Measurements from ENCODE around the gene PNPLA2.

Gene PNPLA2, protein sequence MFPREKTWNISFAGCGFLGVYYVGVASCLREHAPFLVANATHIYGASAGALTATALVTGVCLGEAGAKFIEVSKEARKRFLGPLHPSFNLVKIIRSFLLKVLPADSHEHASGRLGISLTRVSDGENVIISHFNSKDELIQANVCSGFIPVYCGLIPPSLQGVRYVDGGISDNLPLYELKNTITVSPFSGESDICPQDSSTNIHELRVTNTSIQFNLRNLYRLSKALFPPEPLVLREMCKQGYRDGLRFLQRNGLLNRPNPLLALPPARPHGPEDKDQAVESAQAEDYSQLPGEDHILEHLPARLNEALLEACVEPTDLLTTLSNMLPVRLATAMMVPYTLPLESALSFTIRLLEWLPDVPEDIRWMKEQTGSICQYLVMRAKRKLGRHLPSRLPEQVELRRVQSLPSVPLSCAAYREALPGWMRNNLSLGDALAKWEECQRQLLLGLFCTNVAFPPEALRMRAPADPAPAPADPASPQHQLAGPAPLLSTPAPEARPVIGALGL

GRCh38 chr11:818396-819128 lies at the start of gene PNPLA2:
PNPLA2 (plus strand) TSS chr11:818914; CDS start chr11:819719, 805 bp downstream.
- in situ Hi-C loops (cut with MboI; ENCODE audit: low sequenced_read_pairs) = no loop called here

GRCh38 chr11:769887-770641 lies 48.6 kb upstream of the PNPLA2 start:
- in situ Hi-C loops (cut with MboI; ENCODE audit: low sequenced_read_pairs) = no loop called here

DNA sequence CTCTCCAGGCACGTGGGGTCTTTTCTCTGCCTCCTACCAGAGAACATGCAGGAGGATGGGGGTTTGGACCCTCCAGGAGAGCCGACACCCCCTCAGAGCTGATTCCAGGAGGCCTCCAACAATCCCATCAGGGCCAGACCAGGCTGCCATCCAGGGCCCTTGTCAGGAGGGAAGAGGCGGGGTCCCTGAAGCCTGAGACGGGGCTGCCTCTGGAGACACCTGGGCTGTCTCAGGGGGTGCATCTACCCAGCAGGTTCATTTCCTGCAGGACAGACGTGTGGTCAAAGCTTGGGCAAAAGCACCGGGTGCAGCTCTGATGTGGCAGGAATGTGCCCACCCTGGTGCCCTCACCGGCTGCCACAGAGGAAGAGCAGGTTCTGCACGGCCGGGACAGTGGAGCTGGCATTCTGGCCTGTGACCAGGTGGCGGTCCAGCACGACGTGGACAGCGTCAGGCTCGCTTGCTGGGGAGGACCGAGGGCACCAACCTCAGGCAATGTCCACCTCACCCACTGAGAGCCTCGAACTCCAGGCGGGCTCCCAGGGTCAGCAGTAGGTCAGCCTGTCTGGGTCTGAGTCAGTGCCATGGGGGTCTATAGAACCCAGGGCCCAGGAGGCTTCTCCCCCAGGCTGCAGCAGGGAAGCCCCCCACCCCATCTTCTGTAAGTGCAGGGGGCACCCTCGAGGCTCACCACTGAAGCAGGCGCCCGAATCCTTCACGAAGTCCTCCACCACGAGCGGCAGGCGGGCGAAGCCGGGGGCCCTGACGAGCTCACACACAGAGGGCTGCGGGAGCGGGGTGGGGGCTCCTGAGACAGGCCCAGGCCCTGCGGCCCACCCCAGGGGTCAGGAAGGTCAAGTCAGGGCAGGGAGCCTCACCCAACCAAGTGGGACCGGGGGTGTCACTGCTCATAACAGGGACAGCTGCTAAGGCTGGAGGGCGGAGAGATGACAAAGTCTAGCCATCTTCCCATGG lies 47.8 kb upstream of the PNPLA2 start:
- in situ Hi-C loops (cut with MboI; ENCODE audit: low sequenced_read_pairs) = no loop called here

GRCh38 chr11:771617-772204 lies 47.0 kb upstream of the PNPLA2 start:
- in situ Hi-C loops (cut with MboI; ENCODE audit: low sequenced_read_pairs) = no loop called here

DNA sequence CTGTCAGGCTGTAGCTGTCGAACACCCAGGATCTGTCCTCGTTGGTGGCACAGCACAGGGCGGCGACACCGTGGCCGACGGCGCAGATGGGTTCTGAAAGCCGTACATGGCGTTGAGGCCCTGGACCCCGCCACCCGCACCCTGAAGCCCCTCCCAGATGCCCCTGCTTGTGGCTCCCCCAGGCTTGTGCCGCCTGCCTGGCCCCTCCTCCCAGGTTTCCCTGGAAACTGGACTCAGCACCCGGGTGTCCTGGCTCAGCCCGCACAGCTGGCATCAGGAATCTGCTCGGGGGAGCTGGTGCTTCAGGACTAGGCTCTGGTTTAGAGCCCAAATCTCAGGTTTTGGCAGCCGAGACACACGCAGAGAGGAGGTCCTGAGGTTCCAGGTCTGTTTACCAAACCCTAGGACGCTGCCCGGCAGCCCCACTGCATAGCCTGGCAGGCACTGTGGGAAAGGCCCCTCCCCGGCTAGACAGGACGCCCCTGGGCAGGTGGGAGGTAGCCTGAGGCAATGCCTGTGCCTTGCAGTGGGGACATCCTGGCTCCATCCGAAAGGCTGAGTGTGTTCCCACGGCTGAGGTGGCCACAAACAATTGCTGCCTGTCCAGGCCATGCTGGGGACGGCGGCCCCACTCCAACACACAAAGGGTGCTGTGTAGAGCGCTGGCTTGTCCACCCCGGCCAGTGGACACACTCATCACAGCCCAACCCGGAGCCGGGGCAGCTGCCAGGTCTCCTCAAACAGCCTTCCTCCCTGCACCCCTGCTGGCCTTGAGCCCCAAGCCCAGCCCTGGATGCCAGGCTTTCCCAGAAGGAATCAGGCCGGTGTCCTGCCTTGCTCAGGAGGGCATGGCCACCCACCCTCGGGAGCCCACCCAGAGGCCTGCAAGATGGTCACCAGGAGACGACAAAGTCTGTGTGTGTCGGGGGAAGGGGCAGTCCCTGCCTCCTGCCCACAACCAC lies 46.0 kb upstream of the PNPLA2 start:
- in situ Hi-C loops (cut with MboI; ENCODE audit: low sequenced_read_pairs) = no loop called here

DNA sequence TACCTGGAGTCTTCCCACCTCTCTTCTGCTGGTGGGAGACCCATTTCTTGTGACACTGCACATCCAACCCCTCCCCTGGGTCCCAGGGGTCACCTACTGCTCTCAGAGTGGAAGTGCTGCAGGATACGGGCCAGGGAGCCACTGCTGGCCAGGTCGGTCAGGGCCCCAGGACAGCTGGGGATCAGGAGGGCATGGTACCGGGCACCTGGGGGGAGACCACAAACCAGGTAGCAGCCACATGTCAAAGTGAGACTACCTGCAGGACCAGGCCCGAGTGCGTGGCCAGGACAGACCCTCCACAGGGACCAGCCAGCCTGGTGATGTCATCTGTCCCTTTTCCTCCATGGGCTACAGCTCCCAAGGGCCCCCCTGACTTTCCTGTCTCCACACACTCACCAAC lies 45.3 kb upstream of the PNPLA2 start:
- in situ Hi-C loops (cut with MboI; ENCODE audit: low sequenced_read_pairs) = no loop called here

DNA sequence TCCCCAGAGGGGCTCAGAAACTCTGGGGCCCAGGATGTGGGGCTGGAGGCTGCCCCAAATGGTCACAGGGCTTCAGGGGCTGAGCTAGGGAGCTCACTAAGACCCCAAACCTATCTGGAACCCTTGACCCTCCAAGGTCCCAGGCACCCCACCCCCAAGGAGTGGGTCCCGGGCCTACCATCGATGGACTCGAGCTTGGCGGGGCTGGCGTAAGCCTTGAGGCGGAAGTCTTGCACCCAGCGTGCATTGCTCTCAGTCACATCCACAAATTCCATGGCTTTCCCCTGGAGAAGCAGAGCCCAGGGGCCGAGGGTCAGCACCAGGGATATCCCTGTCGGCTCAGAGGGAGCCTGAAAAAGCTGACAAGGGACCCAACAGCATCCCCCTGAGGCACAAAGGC lies 44.9 kb upstream of the PNPLA2 start:
- in situ Hi-C loops (cut with MboI; ENCODE audit: low sequenced_read_pairs) = no loop called here

- in situ Hi-C loops (cut with MboI; ENCODE audit: low sequenced_read_pairs) = no loop called here
Observed at GRCh38 chr11:774873-775592, 43.7 kb upstream of the PNPLA2 start.

DNA sequence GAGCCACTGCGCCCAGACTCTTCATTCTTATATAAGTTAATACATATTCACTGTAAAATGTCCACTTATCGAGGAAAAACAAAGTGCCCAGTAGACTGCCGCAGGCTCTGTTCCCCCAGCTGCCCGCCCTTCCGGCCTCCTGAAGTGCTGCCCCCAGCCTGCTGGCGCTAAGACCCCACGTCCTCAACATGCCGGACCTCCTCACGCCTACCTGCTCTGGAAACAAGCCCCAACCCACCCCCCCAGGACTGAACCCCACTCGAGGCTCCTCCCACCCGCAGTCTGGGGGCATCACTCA lies 42.5 kb upstream of the PNPLA2 start:
- in situ Hi-C loops (cut with MboI; ENCODE audit: low sequenced_read_pairs) = no loop called here

DNA sequence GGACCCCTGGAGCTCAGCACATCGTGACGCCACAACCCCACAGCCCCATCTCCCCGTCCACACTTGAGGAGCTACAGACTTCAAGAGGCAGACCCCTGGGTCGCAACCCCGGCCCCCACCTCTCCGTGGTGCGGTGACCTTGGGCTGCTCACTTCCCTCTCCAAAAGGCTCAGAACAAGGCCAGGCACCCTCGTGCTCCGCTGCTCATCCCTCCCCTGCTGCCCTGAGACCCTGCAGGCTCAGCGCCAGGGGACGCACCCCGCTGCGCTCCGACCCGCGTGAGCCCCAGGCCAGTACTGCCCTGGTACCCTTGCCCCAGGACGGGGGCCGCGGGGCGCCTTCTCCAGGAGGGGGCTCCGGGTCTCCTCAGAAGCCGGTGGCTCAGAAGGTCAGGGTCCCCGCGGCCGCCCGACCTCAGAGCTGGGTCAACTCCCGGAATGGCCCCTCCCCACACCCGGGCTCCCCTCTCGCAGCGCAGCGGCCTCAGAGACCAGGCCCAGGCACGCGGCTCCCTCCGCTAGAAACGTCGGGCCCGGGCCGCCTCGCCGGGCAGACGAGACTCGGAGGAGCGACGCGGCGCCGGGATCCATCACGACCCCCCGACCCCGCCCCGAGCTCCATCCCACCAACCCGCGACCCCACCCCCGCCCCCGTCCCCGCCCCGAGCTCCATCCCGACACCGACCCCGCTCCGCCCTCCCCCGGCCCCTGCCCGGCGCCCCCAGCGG lies 42.0 kb upstream of the PNPLA2 start:
- in situ Hi-C loops (cut with MboI; ENCODE audit: low sequenced_read_pairs) = no loop called here

GRCh38 chr11:777288-778255 lies 41.1 kb upstream of the PNPLA2 start, which contains the start of gene GATD1:
GATD1 (minus strand) TSS chr11:777487; CDS start chr11:777462, 25 bp downstream.
- in situ Hi-C loops (cut with MboI; ENCODE audit: low sequenced_read_pairs) = no loop called here

DNA sequence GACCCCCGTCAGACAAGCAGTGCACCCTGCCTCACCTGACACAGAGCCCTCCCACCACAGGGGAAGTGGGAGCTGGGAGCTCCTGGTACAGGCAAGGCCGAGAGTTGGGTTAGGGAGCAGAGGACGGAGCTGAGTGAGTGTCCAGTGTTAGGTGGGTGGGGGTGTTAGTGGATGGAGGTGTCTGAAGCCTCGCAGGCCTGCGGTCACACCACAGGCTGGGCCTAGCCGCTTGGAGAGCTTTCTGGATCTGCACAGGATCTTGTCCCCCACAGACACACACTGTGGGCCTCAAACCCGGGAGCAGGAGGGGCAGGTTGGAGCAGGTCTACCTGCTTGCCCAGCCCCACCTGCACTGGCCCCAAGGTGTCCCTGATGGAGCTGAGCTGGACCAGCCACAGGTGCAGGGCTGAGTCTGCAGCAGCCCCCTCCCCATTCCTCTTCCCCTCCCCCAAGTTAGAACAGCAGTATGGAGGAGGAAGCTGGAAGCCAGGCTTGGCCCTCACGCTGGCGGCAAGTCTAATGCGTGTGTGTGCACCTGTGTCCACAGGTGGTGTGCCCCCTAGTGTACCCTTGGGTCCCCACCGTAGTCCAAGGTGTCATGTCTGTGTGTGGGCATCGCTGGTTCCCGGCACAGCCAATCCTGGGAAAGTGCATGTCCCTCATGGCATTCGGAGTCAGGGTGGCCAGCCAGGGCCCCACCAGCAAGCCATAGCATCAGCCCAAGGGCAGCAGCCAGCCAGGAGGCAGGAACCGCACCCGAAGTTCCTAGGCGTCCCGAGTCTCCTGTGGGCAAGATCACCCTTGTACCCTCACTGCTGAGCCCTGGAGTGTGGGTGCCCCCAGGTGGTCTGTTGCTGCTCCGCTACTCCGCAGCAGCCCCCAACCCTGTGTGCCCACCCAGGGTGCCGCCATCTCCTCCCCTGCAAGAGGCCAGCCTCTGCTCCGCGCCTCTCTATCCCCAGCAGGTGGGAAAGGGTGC lies 39.4 kb upstream of the PNPLA2 start:
- in situ Hi-C loops (cut with MboI; ENCODE audit: low sequenced_read_pairs) = no loop called here

DNA sequence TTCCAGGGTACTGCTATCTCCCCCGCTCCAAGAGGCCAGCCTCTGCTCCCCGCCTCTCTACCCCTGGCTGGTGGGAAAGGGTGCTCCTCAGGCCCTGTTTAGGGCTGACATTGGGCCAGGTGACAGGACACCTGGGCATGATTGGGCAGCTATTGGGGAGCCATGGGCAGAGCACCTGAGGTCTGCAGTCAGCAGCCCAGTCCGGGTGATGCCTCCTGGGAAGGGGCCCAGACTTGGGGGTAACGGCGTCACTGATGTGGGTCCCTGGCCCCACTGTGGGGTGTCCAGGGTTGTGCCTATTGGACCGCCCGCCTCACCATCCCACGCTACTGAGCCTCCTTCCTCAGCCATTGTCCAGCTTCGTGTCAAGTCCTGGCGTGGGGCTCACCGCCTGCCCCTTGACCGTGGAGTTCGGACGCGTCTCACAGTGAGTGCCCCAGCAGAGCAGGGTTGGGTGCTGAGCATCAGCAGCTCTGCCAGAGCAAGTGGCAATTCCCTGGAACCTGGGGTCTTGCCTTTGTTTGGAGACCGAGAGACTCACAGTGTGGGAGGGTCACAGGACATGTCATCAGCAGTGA lies 38.7 kb upstream of the PNPLA2 start:
- in situ Hi-C loops (cut with MboI; ENCODE audit: low sequenced_read_pairs) = no loop called here

GRCh38 chr11:782264-783174 lies 36.2 kb upstream of the PNPLA2 start:
- in situ Hi-C loops (cut with MboI; ENCODE audit: low sequenced_read_pairs) = no loop called here
